Fibroblast of the aortic adventitia (primary cell): ENCODE measurements around the gene NUS1. TPM values are rescaled to one million over a fixed set of nuclear protein-coding genes. Genes with fewer than 3 reads are reported as not detected.
"Not testable (repeated sequence)": the region's sequence is repeated elsewhere in the genome, so short reads cannot be mapped to it uniquely, and the experiment has no call there.

ENCODE experiments used
- DNase-seq: peaks from one replicate; pipeline ENCODE4 v3.0.0-alpha.2; 2010; ENCODE audit warnings: low read depth
- H3K4me3 ChIP-seq: 2 replicates; pipeline ENCODE4 v1.5.1; 2011; ENCODE audit warnings: low read depth, mild to moderate bottlenecking, control low read depth, low read length, moderate library complexity
- CTCF ChIP-seq: IDR thresholded peaks from 2 replicates; pipeline ENCODE4 v1.5.1; 2011; ENCODE audit warnings: mild to moderate bottlenecking, low read length, control low read depth, inconsistent platforms; ENCODE audit not compliant: insufficient read depth
- total RNA-seq: library from RNA; depleted of rRNA; stranded (reverse); fragments of >200 nt; gene quantifications from 2 replicates; pipeline ENCODE4 v1.2.3, GENCODE V29; 2012; ENCODE audit warnings: low replicate concordance

The NUS1 gene
- total RNA-seq, 1 donor: 29.4 TPM

DNA sequence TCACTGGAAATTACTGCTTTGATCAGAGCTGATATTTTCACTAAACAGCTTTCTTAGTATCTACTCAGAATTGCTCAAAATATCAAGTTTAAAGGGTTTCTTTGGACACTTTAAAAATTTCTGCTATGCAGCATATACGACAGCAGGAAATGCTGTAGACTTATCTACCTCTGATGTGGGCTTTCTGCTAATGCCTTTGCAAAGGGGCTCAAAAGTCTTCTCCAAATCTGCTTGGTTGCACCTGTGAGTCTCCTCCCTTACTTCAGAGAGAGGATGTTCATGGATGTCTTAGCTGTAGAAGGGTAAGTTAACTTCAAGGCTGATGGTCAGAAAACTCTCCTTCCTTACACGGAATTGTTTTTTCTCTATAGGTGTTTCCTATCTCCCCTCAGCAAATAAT lies 19.9 kb upstream of the NUS1 start:
- DNase-seq: no peak
- no peak overlapping the region for H3K4me3 ChIP-seq
- TF ChIP-seq CTCF: no peak

- DNase-seq: peak; percentile 70
- H3K4me3 ChIP-seq: no peak overlapping the region
- no peak for TF ChIP-seq CTCF
Measured at GRCh38 chr6:117666881-117667280, 8.4 kb upstream of the NUS1 start.

GRCh38 chr6:117668736-117669135 lies 6.5 kb upstream of the NUS1 start:
- no peak for DNase-seq
- no peak for TF ChIP-seq CTCF
- no peak overlapping the region for H3K4me3 ChIP-seq

GRCh38 chr6:117674503-117674902 lies 766 bp upstream of the NUS1 start:
- no peak for TF ChIP-seq CTCF
- H3K4me3 ChIP-seq: peak overlapping the region; percentile 68
- DNase-seq: no peak

GRCh38 chr6:117675658-117676301 lies 511 bp downstream of the NUS1 start:
- DNase-seq: not testable (repeated sequence)

GRCh38 chr6:117676577-117677218 lies 1.4 kb downstream of the NUS1 start:
- DNase-seq: peak; percentile 7
- no peak for TF ChIP-seq CTCF
- H3K4me3 ChIP-seq: peak overlapping the region; percentile 80

More at GRCh38 chr6:117675658-117676301, 511 bp downstream of the NUS1 start:
- H3K4me3 ChIP-seq: peak overlapping the region; percentile 80

DNA sequence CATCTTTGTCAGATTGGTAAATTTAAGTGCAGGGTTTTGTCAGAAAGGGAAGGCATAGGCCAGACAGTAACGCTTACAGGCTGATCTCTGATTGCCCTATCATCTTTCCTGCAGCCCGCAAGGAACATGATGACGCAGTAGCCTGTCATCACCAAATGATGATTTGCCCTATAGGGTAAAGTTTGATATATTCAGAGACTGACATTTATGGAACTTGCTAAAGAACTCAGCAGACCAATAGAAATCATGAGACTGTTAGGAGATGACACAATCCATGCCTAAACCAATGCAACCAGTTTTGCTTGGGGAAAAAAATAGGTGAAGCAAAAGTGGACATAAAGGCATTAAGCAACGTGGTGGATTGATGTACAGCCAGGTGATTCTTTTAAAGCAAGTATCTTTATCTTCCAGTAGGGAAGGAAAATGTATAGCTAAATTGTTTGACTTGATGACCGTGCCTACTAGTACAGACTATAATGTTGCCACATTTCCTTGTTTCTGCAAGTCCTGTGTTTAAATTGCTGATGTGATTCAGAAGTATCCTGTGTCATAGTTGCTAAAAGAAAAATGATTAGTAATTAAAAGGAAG lies 2.4 kb downstream of the NUS1 start:
- peak; percentile 35 for DNase-seq
- no peak for TF ChIP-seq CTCF

More for the DNA sequence above, 2.4 kb downstream of the NUS1 start:
- H3K4me3 ChIP-seq: peak overlapping the region; percentile 34
